ENCODE measurements around the gene FLNB. TPM values are rescaled to one million over a fixed set of nuclear protein-coding genes. Genes with fewer than 3 reads are reported as not detected.

Gene FLNB
- total and polyA plus RNA-seq, 2 of the 13 experiments (the other 11 are each of a cell fraction or from before 2014, with no cell fraction given): 106 to 130 TPM

- no peak for TF ChIP-seq ZNF275 (CRISPR knock-in tag; IDR thresholded peaks at IDR 0.05; ENCODE audit: borderline replicate concordance)
- no peak for TF ChIP-seq FOXA3 (CRISPR knock-in tag; IDR thresholded peaks at IDR 0.05)
- no peak for TF ChIP-seq MXD3 (CRISPR knock-in tag; IDR thresholded peaks at IDR 0.05)
- no peak for TF ChIP-seq ZNF33B (CRISPR knock-in tag; IDR thresholded peaks at IDR 0.05)
- no peak for TF ChIP-seq MIER2 (CRISPR knock-in tag; IDR thresholded peaks at IDR 0.05)
- no peak for TF ChIP-seq ZFYVE20 (CRISPR knock-in tag; IDR thresholded peaks at IDR 0.05; ENCODE audit: borderline replicate concordance, low read depth)
Observed at GRCh38 chr3:58198362-58198761, 190.1 kb downstream of the FLNB start (continued).

GRCh38 chr3:58198804-58199203 is 190.6 kb downstream of the FLNB start:
- FAIRE-seq (no peak), DNase-seq (ENCODE audit: low spot score) (no peak), ATAC-seq (no peak)
- H3K9me3 ChIP-seq (ENCODE audit: low read length): no peaks in the 10 kb centered on the region
- H3K4me3 ChIP-seq (replicated peaks in 1 of 3; ENCODE audit: insufficient read depth in 1 of 3, low read depth in 2 of 3, low read length in 3 of 3): no peak overlapping the region
- H3K4me2 ChIP-seq (ENCODE audit: low read depth, low read length): no peak overlapping the region
- H3K36me3 ChIP-seq (replicated peaks in 1 of 2; ENCODE audit: control insufficient read depth in 1 of 2, insufficient read depth in 2 of 2, low read length in 2 of 2): no peaks in the 10 kb centered on the region
- intact Hi-C loops (cut with micrococcal nuclease; ENCODE audit: unreplicated experiment): no loop called here
- H3K4me1 ChIP-seq (ENCODE audit: insufficient read depth, low read length): peaks cover 89% of the 10 kb centered on the region
- CTCF ChIA-PET (ENCODE audit: low intra/inter-chr PET ratio, low total read pairs): no interaction called here
- peak overlapping the region; percentile 4 for H3K27ac ChIP-seq (ENCODE audit: extremely low read length, insufficient read depth, low read length)
- H3K9ac ChIP-seq (ENCODE audit: insufficient read depth, low read depth, low read length): no peak overlapping the region
- H3K79me2 ChIP-seq (ENCODE audit: insufficient read depth, low read length): no peaks in the 10 kb centered on the region
- POLR2A ChIA-PET: no interaction called here
- no TSS peak for BruUV-seq (replicated peaks)
- no peaks in the 10 kb centered on the region for H4K20me1 ChIP-seq (ENCODE audit: insufficient read depth, low read length)
- no peak overlapping the region for H2AFZ ChIP-seq (ENCODE audit: low read length)
- TF ChIP-seq FOXK1 (CRISPR knock-in tag; IDR thresholded peaks at IDR 0.05; ENCODE audit: borderline replicate concordance, low read depth) (no peak), PRDM4 (CRISPR knock-in tag; IDR thresholded peaks at IDR 0.05; ENCODE audit: borderline replicate concordance) (no peak), ZEB1 (IDR thresholded peaks at IDR 0.05; ENCODE audit: insufficient replicate concordance, low read depth) (no peak), ZNF446 (CRISPR knock-in tag; IDR thresholded peaks at IDR 0.05) (no peak)
- no peaks in the 10 kb centered on the region for H3K27me3 ChIP-seq (ENCODE audit: control insufficient read depth in 1 of 2, insufficient read depth in 2 of 2, low read length in 2 of 2)
- in situ Hi-C loops (cut with HindIII; ENCODE audit: extremely low pct_ligation_motif_present, low pct_unique_long_range_greater_than_20kb): no loop called here
